Neural cell (in vitro differentiated cells): ENCODE results near the gene TMEM190. TPM values are rescaled to one million over a fixed set of nuclear protein-coding genes. Genes with fewer than 3 reads are reported as not detected.
"Not testable (repeated sequence)": the region's sequence is repeated elsewhere in the genome, so short reads cannot be mapped to it uniquely, and the experiment has no call there.

Source experiments
- H2AFZ ChIP-seq: fragments of 200-600, 300-800 bp; sonication (generic), shearing (Covaris generic); 2 replicates; pipeline ENCODE4 v1.6.0; 2014; ENCODE audit warnings: low read depth, mild to moderate bottlenecking, antibody characterized with exemption, low read length, moderate library complexity
- H3F3A ChIP-seq: fragments of 200-600 bp; shearing (Covaris generic); 2 replicates; pipeline ENCODE4 v1.6.1; 2016; ENCODE audit warnings: mild to moderate bottlenecking, moderate library complexity, mixed read lengths, antibody characterized with exemption, low read length; ENCODE audit not compliant: insufficient read depth, poor library complexity, severe bottlenecking
- H3K27ac ChIP-seq: fragments of 200-600, 300-800 bp; sonication (generic), shearing (Covaris generic); 2 replicates; pipeline ENCODE4 v1.5.1; 2014; ENCODE audit warnings: mild to moderate bottlenecking, low read length, moderate library complexity
- H3K27me3 ChIP-seq: fragments of 300-800, 200-600 bp; sonication (generic), shearing (Covaris generic); 2 replicates; pipeline ENCODE4 v1.6.0; 2014; ENCODE audit warnings: mild to moderate bottlenecking, low read depth, low read length, moderate library complexity; ENCODE audit not compliant: insufficient read depth
- H3K36me3 ChIP-seq: fragments of 300-800, 200-600 bp; sonication (generic), shearing (Covaris generic); 2 replicates; pipeline ENCODE4 v1.5.1; 2014; ENCODE audit warnings: mild to moderate bottlenecking, antibody characterized with exemption, low read length, moderate library complexity; ENCODE audit not compliant: insufficient read depth
- H3K4me2 ChIP-seq: fragments of 300-800, 200-600 bp; sonication (generic), shearing (Covaris generic); 2 replicates; pipeline ENCODE4 v1.6.0; 2014; ENCODE audit warnings: mild to moderate bottlenecking, low read length
- H3K4me3 ChIP-seq: fragments of 300-800, 200-600 bp; sonication (generic), shearing (Covaris generic); 2 replicates; pipeline ENCODE4 v1.5.1; 2014; ENCODE audit warnings: mild to moderate bottlenecking, low read length, moderate library complexity
- H3K79me2 ChIP-seq: fragments of 200-600 bp; shearing (Covaris generic); replicated peaks from 2 replicates; pipeline ENCODE4 v1.6.0; 2014; ENCODE audit warnings: mild to moderate bottlenecking, low read length, moderate library complexity; ENCODE audit not compliant: insufficient read depth
- H3K9ac ChIP-seq: fragments of 300-800, 200-600 bp; sonication (generic), shearing (Covaris generic); 2 replicates; pipeline ENCODE4 v1.6.1; 2016; ENCODE audit warnings: mild to moderate bottlenecking, low read length, mixed read lengths
- H3K9me2 ChIP-seq: fragments of 200-600 bp; shearing (Covaris generic); 2 replicates; pipeline ENCODE4 v1.6.1; 2016; ENCODE audit warnings: mild to moderate bottlenecking, low read length, mixed read lengths; ENCODE audit not compliant: insufficient read depth
- H3K9me3 ChIP-seq: fragments of 200-600, 300-800 bp; sonication (generic), shearing (Covaris generic); 2 replicates; pipeline ENCODE4 v1.6.1; 2016; ENCODE audit warnings: mild to moderate bottlenecking, mixed run types, low read length, moderate library complexity, mixed read lengths
- H4K20me1 ChIP-seq: fragments of 200-600 bp; shearing (Covaris generic); 2 replicates; pipeline ENCODE4 v1.6.1; 2016; ENCODE audit warnings: mild to moderate bottlenecking, mixed run types; ENCODE audit not compliant: insufficient read depth
- EP300 ChIP-seq: fragments of 450-650 bp; conservative IDR thresholded peaks from 2 replicates; pipeline ENCODE4 v1.6.1; 2014; ENCODE audit warnings: antibody characterized with exemption, mild to moderate bottlenecking, moderate library complexity; ENCODE audit not compliant: poor library complexity, severe bottlenecking
- EZH2 ChIP-seq: fragments of 200-600, 300-800 bp; shearing (Covaris generic), sonication (generic); IDR thresholded peaks from 2 replicates; pipeline ENCODE4 v1.6.1; 2014; ENCODE audit warnings: antibody characterized with exemption, low read length, borderline replicate concordance, mild to moderate bottlenecking; ENCODE audit not compliant: insufficient read depth, poor library complexity, severe bottlenecking
- MXI1 ChIP-seq: fragments of 450-650 bp; conservative IDR thresholded peaks from 2 replicates; pipeline ENCODE4 v1.6.1; 2014; ENCODE audit warnings: antibody characterized with exemption, mild to moderate bottlenecking; ENCODE audit not compliant: poor library complexity, severe bottlenecking
- POLR2AphosphoS5 ChIP-seq: IDR thresholded peaks from 2 replicates; pipeline ENCODE4 v1.6.1; 2012
- RAD21 ChIP-seq: fragments of 450-650 bp; conservative IDR thresholded peaks from 2 replicates; pipeline ENCODE4 v1.6.1; 2014; ENCODE audit warnings: antibody characterized with exemption, mild to moderate bottlenecking, moderate library complexity
- SMC3 ChIP-seq: fragments of 450-650 bp; conservative IDR thresholded peaks from 2 replicates; pipeline ENCODE4 v1.6.1; 2014; ENCODE audit warnings: antibody characterized with exemption, mild to moderate bottlenecking, moderate library complexity; ENCODE audit not compliant: poor library complexity
- TAF1 ChIP-seq: IDR thresholded peaks from 2 replicates; pipeline ENCODE4 v1.6.1; 2012; ENCODE audit warnings: low read depth
- polyA plus RNA-seq: library from polyadenylated mRNA; depleted of rRNA; stranded (reverse); fragments of >200 nt; gene quantifications from 2 replicates; pipeline ENCODE4 v1.2.3, GENCODE V29; 2014
- TF ChIP-seq, protein P1 (sequence below): fragments of 450-650 bp; IDR thresholded peaks from 2 replicates; pipeline ENCODE4 v1.5.1; 2014; ENCODE audit warnings: antibody characterized with exemption, mild to moderate bottlenecking, moderate library complexity; ENCODE audit not compliant: poor library complexity, severe bottlenecking
- TF ChIP-seq, protein P2 (sequence below): IDR thresholded peaks from 2 replicates; pipeline ENCODE4 v1.6.1; 2012; ENCODE audit warnings: borderline replicate concordance

The TMEM190 gene
- polyA plus RNA-seq, 1 donor from 2014 or later: not detected

- peak overlapping the region; percentile 91 for H3K9ac ChIP-seq
- H2AFZ ChIP-seq: peak overlapping the region; percentile 85
- H3K36me3 ChIP-seq: no peaks in the 10 kb centered on the region
- H3K4me3 ChIP-seq: peak overlapping the region; percentile 90
- peaks cover 4% of the 10 kb centered on the region for H3F3A ChIP-seq
- TF ChIP-seq, protein P1, sequence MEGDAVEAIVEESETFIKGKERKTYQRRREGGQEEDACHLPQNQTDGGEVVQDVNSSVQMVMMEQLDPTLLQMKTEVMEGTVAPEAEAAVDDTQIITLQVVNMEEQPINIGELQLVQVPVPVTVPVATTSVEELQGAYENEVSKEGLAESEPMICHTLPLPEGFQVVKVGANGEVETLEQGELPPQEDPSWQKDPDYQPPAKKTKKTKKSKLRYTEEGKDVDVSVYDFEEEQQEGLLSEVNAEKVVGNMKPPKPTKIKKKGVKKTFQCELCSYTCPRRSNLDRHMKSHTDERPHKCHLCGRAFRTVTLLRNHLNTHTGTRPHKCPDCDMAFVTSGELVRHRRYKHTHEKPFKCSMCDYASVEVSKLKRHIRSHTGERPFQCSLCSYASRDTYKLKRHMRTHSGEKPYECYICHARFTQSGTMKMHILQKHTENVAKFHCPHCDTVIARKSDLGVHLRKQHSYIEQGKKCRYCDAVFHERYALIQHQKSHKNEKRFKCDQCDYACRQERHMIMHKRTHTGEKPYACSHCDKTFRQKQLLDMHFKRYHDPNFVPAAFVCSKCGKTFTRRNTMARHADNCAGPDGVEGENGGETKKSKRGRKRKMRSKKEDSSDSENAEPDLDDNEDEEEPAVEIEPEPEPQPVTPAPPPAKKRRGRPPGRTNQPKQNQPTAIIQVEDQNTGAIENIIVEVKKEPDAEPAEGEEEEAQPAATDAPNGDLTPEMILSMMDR: no peak
- TF ChIP-seq RAD21: no peak
- TF ChIP-seq MXI1: peak; percentile 92
- TF ChIP-seq, protein P2, sequence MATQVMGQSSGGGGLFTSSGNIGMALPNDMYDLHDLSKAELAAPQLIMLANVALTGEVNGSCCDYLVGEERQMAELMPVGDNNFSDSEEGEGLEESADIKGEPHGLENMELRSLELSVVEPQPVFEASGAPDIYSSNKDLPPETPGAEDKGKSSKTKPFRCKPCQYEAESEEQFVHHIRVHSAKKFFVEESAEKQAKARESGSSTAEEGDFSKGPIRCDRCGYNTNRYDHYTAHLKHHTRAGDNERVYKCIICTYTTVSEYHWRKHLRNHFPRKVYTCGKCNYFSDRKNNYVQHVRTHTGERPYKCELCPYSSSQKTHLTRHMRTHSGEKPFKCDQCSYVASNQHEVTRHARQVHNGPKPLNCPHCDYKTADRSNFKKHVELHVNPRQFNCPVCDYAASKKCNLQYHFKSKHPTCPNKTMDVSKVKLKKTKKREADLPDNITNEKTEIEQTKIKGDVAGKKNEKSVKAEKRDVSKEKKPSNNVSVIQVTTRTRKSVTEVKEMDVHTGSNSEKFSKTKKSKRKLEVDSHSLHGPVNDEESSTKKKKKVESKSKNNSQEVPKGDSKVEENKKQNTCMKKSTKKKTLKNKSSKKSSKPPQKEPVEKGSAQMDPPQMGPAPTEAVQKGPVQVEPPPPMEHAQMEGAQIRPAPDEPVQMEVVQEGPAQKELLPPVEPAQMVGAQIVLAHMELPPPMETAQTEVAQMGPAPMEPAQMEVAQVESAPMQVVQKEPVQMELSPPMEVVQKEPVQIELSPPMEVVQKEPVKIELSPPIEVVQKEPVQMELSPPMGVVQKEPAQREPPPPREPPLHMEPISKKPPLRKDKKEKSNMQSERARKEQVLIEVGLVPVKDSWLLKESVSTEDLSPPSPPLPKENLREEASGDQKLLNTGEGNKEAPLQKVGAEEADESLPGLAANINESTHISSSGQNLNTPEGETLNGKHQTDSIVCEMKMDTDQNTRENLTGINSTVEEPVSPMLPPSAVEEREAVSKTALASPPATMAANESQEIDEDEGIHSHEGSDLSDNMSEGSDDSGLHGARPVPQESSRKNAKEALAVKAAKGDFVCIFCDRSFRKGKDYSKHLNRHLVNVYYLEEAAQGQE: no peak
- TF ChIP-seq POLR2AphosphoS5: peak; percentile 51
- TF ChIP-seq SMC3: no peak
- TF ChIP-seq EZH2: no peak
- TF ChIP-seq TAF1: peak; percentile 2
- TF ChIP-seq EP300: peak; percentile 44
- H3K9me3 ChIP-seq: no peaks in the 10 kb centered on the region
- peak overlapping the region; percentile 99 for H3K27ac ChIP-seq
- H3K27me3 ChIP-seq: no peaks in the 10 kb centered on the region
- H4K20me1 ChIP-seq: no peaks in the 10 kb centered on the region
- peaks cover 21% of the 10 kb centered on the region for H3K79me2 ChIP-seq
- no peaks in the 10 kb centered on the region for H3K9me2 ChIP-seq
- peak overlapping the region; percentile 79 for H3K4me2 ChIP-seq
Observed at GRCh38 chr19:55407800-55408532, 31.3 kb downstream of the TMEM190 start.

- Histone ChIP-seq H3F3A (peaks cover 4% of the 10 kb centered on the region), H3K36me3 (no peaks in the 10 kb centered on the region), H3K9me2 (no peaks in the 10 kb centered on the region), H3K79me2 (peaks cover 21% of the 10 kb centered on the region), H3K9me3 (no peaks in the 10 kb centered on the region), H2AFZ (peak overlapping the region; percentile 85), H3K27ac (peak overlapping the region; percentile 99), H3K4me2 (peak overlapping the region; percentile 79), H3K9ac (peak overlapping the region; percentile 73), H3K4me3 (peak overlapping the region; percentile 90), H4K20me1 (no peaks in the 10 kb centered on the region), H3K27me3 (no peaks in the 10 kb centered on the region)
- TF ChIP-seq, protein P1: no peak
- TF ChIP-seq RAD21 (peak; percentile 10), EP300 (no peak), MXI1 (no peak), TAF1 (peak; percentile 14), POLR2AphosphoS5 (no peak), SMC3 (no peak), EZH2 (no peak)
- TF ChIP-seq, protein P2: no peak
Observed at GRCh38 chr19:55408533-55408872, 31.9 kb downstream of the TMEM190 start.

DNA sequence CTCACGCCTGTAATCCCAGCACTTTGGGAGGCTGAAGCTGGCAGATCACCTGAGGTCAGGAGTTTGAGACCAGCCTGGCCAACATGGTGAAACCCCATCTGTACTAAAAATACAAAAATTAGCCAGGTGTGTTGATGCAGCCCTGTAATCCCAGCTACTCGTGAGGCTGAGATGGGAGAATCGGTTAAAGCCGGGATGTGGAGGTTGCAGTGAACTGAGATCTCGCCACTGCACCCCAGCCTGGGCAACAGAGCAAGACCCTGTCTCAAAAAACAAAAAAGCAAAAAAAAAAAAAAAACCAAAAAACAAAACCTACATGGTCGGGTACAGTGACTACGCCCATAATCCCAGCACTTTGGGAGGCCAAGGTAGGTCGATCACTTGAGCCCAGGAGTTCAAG, 32.6 kb downstream of the TMEM190 start:
- H3K4me2 ChIP-seq, H3F3A ChIP-seq, H2AFZ ChIP-seq, H3K4me3 ChIP-seq, H3K9me2 ChIP-seq, H4K20me1 ChIP-seq, H3K27me3 ChIP-seq, H3K36me3 ChIP-seq, H3K9me3 ChIP-seq: not testable (repeated sequence)
- peak overlapping the region; percentile 73 for H3K9ac ChIP-seq
- peaks cover 21% of the 10 kb centered on the region for H3K79me2 ChIP-seq
- H3K27ac ChIP-seq: peak overlapping the region; percentile 99
